ENCODE data around the gene RAB3GAP2.
"Not testable (repeated sequence)": the region's sequence is repeated elsewhere in the genome, so short reads cannot be mapped to it uniquely, and the experiment has no call there.

Gene RAB3GAP2

GRCh38 chr1:220189750-220190347 is 82.4 kb downstream of the RAB3GAP2 start:
- peak; percentile 94 for FAIRE-seq

- FAIRE-seq = no peak
Measured at GRCh38 chr1:220188538-220188937, 83.7 kb downstream of the RAB3GAP2 start.

- FAIRE-seq = no peak
Measured at GRCh38 chr1:220186752-220187151, 85.5 kb downstream of the RAB3GAP2 start.

- FAIRE-seq = no peak
Measured at GRCh38 chr1:220184506-220184905, 87.7 kb downstream of the RAB3GAP2 start.

- FAIRE-seq = no peak
Measured at GRCh38 chr1:220182656-220183055, 89.6 kb downstream of the RAB3GAP2 start.

GRCh38 chr1:220182111-220182510 is 90.1 kb downstream of the RAB3GAP2 start:
- no peak for FAIRE-seq

- no peak for FAIRE-seq
Measured at GRCh38 chr1:220176540-220176939, 95.7 kb downstream of the RAB3GAP2 start.

GRCh38 chr1:220170836-220171526 is 101.3 kb downstream of the RAB3GAP2 start:
- no peak for FAIRE-seq

GRCh38 chr1:220169887-220170286 is 102.4 kb downstream of the RAB3GAP2 start:
- FAIRE-seq = not testable (repeated sequence)

- FAIRE-seq = no peak
Measured at GRCh38 chr1:220166853-220167252, 105.4 kb downstream of the RAB3GAP2 start.

- FAIRE-seq = no peak
Measured at GRCh38 chr1:220164517-220164916, 107.7 kb downstream of the RAB3GAP2 start.

- FAIRE-seq = no peak
Measured at GRCh38 chr1:220164116-220164515, 108.1 kb downstream of the RAB3GAP2 start.

GRCh38 chr1:220160027-220160426 is 112.2 kb downstream of the RAB3GAP2 start:
- FAIRE-seq = no peak

GRCh38 chr1:220159041-220159440 is 113.2 kb downstream of the RAB3GAP2 start:
- FAIRE-seq = no peak

GRCh38 chr1:220158530-220158929 is 113.7 kb downstream of the RAB3GAP2 start:
- FAIRE-seq = not testable (repeated sequence)

GRCh38 chr1:220157738-220158137 is 114.5 kb downstream of the RAB3GAP2 start:
- FAIRE-seq = no peak

GRCh38 chr1:220156620-220157146 is 115.6 kb downstream of the RAB3GAP2 start:
- no peak for FAIRE-seq

- no peak for FAIRE-seq
Measured at GRCh38 chr1:220153147-220153546, 119.1 kb downstream of the RAB3GAP2 start.

GRCh38 chr1:220151454-220151853 is 120.8 kb downstream of the RAB3GAP2 start:
- FAIRE-seq = no peak

GRCh38 chr1:220149742-220150141 is 122.5 kb downstream of the RAB3GAP2 start:
- no peak for FAIRE-seq

GRCh38 chr1:220144051-220144450 is 128.2 kb downstream of the RAB3GAP2 start:
- no peak for FAIRE-seq

- no peak for FAIRE-seq
Measured at GRCh38 chr1:220139966-220140365, 132.3 kb downstream of the RAB3GAP2 start.

GRCh38 chr1:220137019-220137786 is 135.1 kb downstream of the RAB3GAP2 start:
- no peak for FAIRE-seq

GRCh38 chr1:220135755-220136154 is 136.5 kb downstream of the RAB3GAP2 start:
- no peak for FAIRE-seq
